GM12878 (cell line): ENCODE results near the gene DTX1. TPM values are rescaled to one million over a fixed set of nuclear protein-coding genes. Genes with fewer than 3 reads are reported as not detected.

Experiments
- ATAC-seq: fragments of 200-7000 bp; cut with Tn5 transposase; 3 replicates; pipeline ENCODE4 v1.9.1; 2020; ENCODE audit warnings: mild to moderate bottlenecking, moderate library complexity
- BruUV-seq: library from RNA; stranded (reverse); fragments of 400-500 nt; replicated peaks from 2 replicates; lab custom pipeline; 2021; lab: Mats Ljungman, UMichigan
- CTCF ChIA-PET: fragments of 300-600 bp; sonication (Branson Sonifier 250); formaldehyde crosslinking; extraction: SDS; loops from one replicate; lab custom pipeline; 2021; ENCODE audit warnings: inconsistent platforms; lab: Yijun Ruan, JAX
- POLR2A ChIA-PET: fragments of 350-600 bp; formaldehyde crosslinking; extraction: SDS; loops from one replicate; lab custom pipeline; 2021; ENCODE audit warnings: inconsistent platforms; lab: Charles Lee
- RAD21 ChIA-PET: fragments of 300-600 bp; sonication (Branson Sonifier 250); formaldehyde crosslinking; loops from one replicate; lab custom pipeline; 2023; ENCODE audit warnings: antibody characterized with exemption; ENCODE audit not compliant: unreplicated experiment; lab: Charles Lee
- SMC1A ChIA-PET: fragments of 300-600 bp; sonication (Branson Sonifier 250); formaldehyde crosslinking; loops from one replicate; lab custom pipeline; 2023; ENCODE audit not compliant: unreplicated experiment, uncharacterized antibody; lab: Charles Lee
- DNase-seq: peaks from one replicate; pipeline ENCODE4 v3.0.0-alpha.2; 2011; ENCODE audit warnings: low read depth, low spot score
- FAIRE-seq: peaks from 3 replicates; lab custom pipeline; 2011; peaks lifted over from hg19 to GRCh38; lab: Jason Lieb, UNC
- H2AFZ ChIP-seq: 2 replicates; pipeline ENCODE4 v1.6.0; 2011; ENCODE audit warnings: low read depth, low read length, control low read depth; ENCODE audit not compliant: control insufficient read depth
- H3K27ac ChIP-seq: 2 replicates; pipeline ENCODE4 v1.5.1; 2011; ENCODE audit warnings: control low read depth; ENCODE audit not compliant: control insufficient read depth, insufficient read depth
- H3K27me3 ChIP-seq, 2 experiments: replicated peaks in 1 of 2; 2 replicates each; pipeline versions ENCODE4 v1.6.0 to v1.6.1; 2011; ENCODE audit warnings: low read length in 1 of 2; ENCODE audit not compliant: control insufficient read depth in 2 of 2, insufficient read depth in 2 of 2
- H3K36me3 ChIP-seq, 2 experiments: 2 replicates each; pipeline ENCODE4 v1.5.1; 2011; ENCODE audit warnings: low read length in 1 of 2; ENCODE audit not compliant: control insufficient read depth in 2 of 2, insufficient read depth in 2 of 2
- H3K4me1 ChIP-seq: 2 replicates; pipeline ENCODE4 v1.6.1; 2011; ENCODE audit warnings: mild to moderate bottlenecking, low read length, moderate library complexity, mixed read lengths; ENCODE audit not compliant: control insufficient read depth, insufficient read depth
- H3K4me2 ChIP-seq: 2 replicates; pipeline ENCODE4 v1.6.0; 2011; ENCODE audit warnings: control low read depth; ENCODE audit not compliant: control insufficient read depth, insufficient read depth
- H3K4me3 ChIP-seq: fragments of 200-600 bp; sonication (generic); 2 replicates; pipeline ENCODE4 v1.5.1; 2016
- H3K79me2 ChIP-seq: 2 replicates; pipeline ENCODE4 v1.6.0; 2011; ENCODE audit warnings: low read length; ENCODE audit not compliant: control insufficient read depth, insufficient read depth
- H3K9ac ChIP-seq: 2 replicates; pipeline ENCODE4 v1.8.0; 2011; ENCODE audit warnings: low read length, control low read depth, mixed read lengths; ENCODE audit not compliant: control insufficient read depth, insufficient read depth
- H3K9me3 ChIP-seq: replicated peaks from 3 replicates; pipeline ENCODE4 v1.5.1; 2011; ENCODE audit warnings: mild to moderate bottlenecking, low read length; ENCODE audit not compliant: control insufficient read depth, insufficient read depth
- H4K20me1 ChIP-seq: 2 replicates; pipeline ENCODE4 v1.6.0; 2011; ENCODE audit not compliant: control insufficient read depth, insufficient read depth
- ATF3 ChIP-seq: IDR thresholded peaks from 2 replicates; pipeline ENCODE4 v1.6.1; 2011; ENCODE audit warnings: low read depth, mild to moderate bottlenecking, low read length, moderate library complexity, borderline replicate concordance; ENCODE audit errors: extremely low read depth
- CBFB ChIP-seq: IDR thresholded peaks from 2 replicates; pipeline ENCODE4 v1.6.1; 2016; ENCODE audit warnings: antibody characterized with exemption, low read depth
- CHD2 ChIP-seq: IDR thresholded peaks from 2 replicates; pipeline ENCODE4 v1.6.1; 2011; ENCODE audit warnings: low read depth, low read length, improper control_type of control experiment, borderline replicate concordance
- HDGF ChIP-seq: fragments of 450-650 bp; IDR thresholded peaks from 2 replicates; pipeline ENCODE4 v1.6.1; 2016; ENCODE audit warnings: antibody characterized with exemption
- IKZF1 ChIP-seq: fragments of 450-650 bp; conservative IDR thresholded peaks from 2 replicates; pipeline ENCODE4 v1.6.1; 2017; ENCODE audit warnings: antibody characterized with exemption, mild to moderate bottlenecking
- IKZF2 ChIP-seq, 2 experiments: fragments of 450-650 bp; IDR thresholded peaks; 2 replicates each; pipeline ENCODE4 v1.6.1; 2017; ENCODE audit warnings: mild to moderate bottlenecking in 2 of 2, moderate library complexity in 2 of 2
- NFYB ChIP-seq: IDR thresholded peaks from 2 replicates; pipeline ENCODE4 v1.6.1; 2011; ENCODE audit warnings: low read depth, mild to moderate bottlenecking, low read length, improper control_type of control experiment, moderate library complexity; ENCODE audit not compliant: insufficient read depth
- RAD51 ChIP-seq: fragments of 450-650 bp; IDR thresholded peaks from 2 replicates; pipeline ENCODE4 v1.6.1; 2016; ENCODE audit warnings: moderate library complexity, mild to moderate bottlenecking, inconsistent platforms
- RELA ChIP-seq: fragments of 450-650 bp; IDR thresholded peaks from 2 replicates; pipeline ENCODE4 v1.8.0; 2014; ENCODE audit warnings: borderline replicate concordance; ENCODE audit not compliant: partially characterized antibody
- RUNX3 ChIP-seq: IDR thresholded peaks from 2 replicates; pipeline ENCODE4 v1.6.1; 2012; ENCODE audit warnings: low read length, inconsistent platforms
- SMARCA5 ChIP-seq: fragments of 450-650 bp; IDR thresholded peaks from 2 replicates; pipeline ENCODE4 v1.6.1; 2017; ENCODE audit warnings: mild to moderate bottlenecking
- STAT1 ChIP-seq: fragments of 450-650 bp; conservative IDR thresholded peaks from 2 replicates; pipeline ENCODE4 v1.6.1; 2014; ENCODE audit warnings: antibody characterized with exemption, mild to moderate bottlenecking
- WGBS: methylation state at CpG from one replicate; pipeline ENCODE4 v1.1.6; 2016; ENCODE audit warnings: low lambda C conversion rate; ENCODE audit not compliant: insufficient replicate concordance, insufficient coverage; ENCODE audit errors: missing lambda C conversion rate; 5-methylcytosine and 5-hydroxymethylcytosine counted together
- in situ Hi-C: fragments of 300-500 bp; cut with MboI; formaldehyde crosslinking; loops from 9 replicates; pipeline ENCODE4 v1.14.3; 2018; ENCODE audit warnings: mixed read lengths
- intact Hi-C: fragments of 100-400 bp; cut with micrococcal nuclease; formaldehyde crosslinking; loops from one replicate; pipeline ENCODE4 v1.14.2; 2022; ENCODE audit not compliant: unreplicated experiment
- polyA plus RNA-seq, 11 experiments: library from polyadenylated mRNA; depleted of rRNA in 4 of 11; unstranded in 6 of 11; stranded (reverse) in 5 of 11; fragments of >200 nt; fragmentation: Nextera tagmentation in 4 of 11; fragmentation: Illumina TruSeq in 1 of 11; extraction: Ambion mirVana in 4 of 11; extraction: Trizol in 1 of 11; gene quantifications; 1 replicate in 1 of 11; 2 replicates in 10 of 11; pipeline versions ENCODE4 v1.2.1 to v1.2.3, GENCODE V29; 2011 to 2016; ENCODE audit warnings: inconsistent platforms in 2 of 11, missing spikeins in 2 of 11, low read depth in 1 of 11
- total RNA-seq, 4 experiments: library from RNA; depleted of rRNA in 3 of 4; stranded (reverse); fragments of >200 nt in 3 of 4; fragmentation: Illumina TruSeq in 1 of 4; extraction: Trizol in 1 of 4; gene quantifications; 2 replicates each; pipeline versions ENCODE4 v1.2.1 to v1.2.3, GENCODE V29; 2013 to 2021

DTX1 gene
- total and polyA plus RNA-seq, 10 of the 15 experiments (the other 5 are each of a cell fraction or from before 2014, with no cell fraction given), result 0.09 to 2.8 (median 0.66) TPM

- TF ChIP-seq RELA, result peak; percentile 10
- TF ChIP-seq CHD2, result 0 out of 2 replicates have a peak, but pooled peaks have one; percentile 16
- no peak for TF ChIP-seq NFYB
- TF ChIP-seq IKZF2 (IDR thresholded peaks at IDR 0.05), result peak; percentile 6 to 9; a peak in 1 of 4 replicates
- TF ChIP-seq RUNX3, result peak; percentile 63; the same call in 1 of the 2 replicates
- TF ChIP-seq HDGF, result peak; percentile 76
Measured at GRCh38 chr12:113062502-113063395, 6.2 kb downstream of the DTX1 start (continued).

- in situ Hi-C loops, result no loop called here
- CTCF ChIA-PET, result interaction anchor here (0.6 to 9.5 kb wide), 15 partner anchors 7 to 120 kb away, joined by 3 to 98 read pairs (median 7); no protein-coding TSS in a partner anchor
- ATAC-seq, result peak; percentile 6; the same call in 2 of the 3 replicates
- no peak overlapping the region for H3K4me3 ChIP-seq
- H3K9ac ChIP-seq, result 0 out of 2 replicates have a peak overlapping the region, but pooled peaks have one; percentile 44
- peaks cover 3% of the 10 kb centered on the region; the same call in 1 of the 2 replicates for H4K20me1 ChIP-seq
- 0 out of 2 replicates have a peak overlapping the region, but pooled peaks have one; percentile 18 for H3K27ac ChIP-seq
- peaks cover 11% of the 10 kb centered on the region for H3K79me2 ChIP-seq
- H3K4me2 ChIP-seq, result no peak overlapping the region
- H3K9me3 ChIP-seq, result no peaks in the 10 kb centered on the region
- TF ChIP-seq STAT1 (no peak), IKZF1 (no peak), CBFB (no peak), SMARCA5 (peak; percentile 73; the same call in 1 of the 2 replicates), RAD51 (no peak), ATF3 (no peak)
- TF ChIP-seq, all 136 proteins: peak for 1
- H3K27me3 ChIP-seq, result peaks cover 0 to 4% of the 10 kb centered on the region in 2 experiments; a peak in 1 of 4 replicates
- intact Hi-C loops, result no loop called here
- no peaks in the 10 kb centered on the region; a peak in 2 of 4 replicates for H3K36me3 ChIP-seq
- ChIA-PET SMC1A (interaction anchor here (1.0 to 17.0 kb wide), 13 partner anchors 9 to 163 kb away, joined by 3 to 416 read pairs (median 6); no protein-coding TSS in a partner anchor), RAD21 (interaction anchor here (1.0 to 9.1 kb wide), 10 partner anchors 9 to 160 kb away, joined by 3 to 84 read pairs (median 8); partner anchors contain the start of gene OAS1), POLR2A (interaction anchor here (1.1 to 4.9 kb wide), 6 partner anchors 10 to 111 kb away, joined by 4 to 46 read pairs (median 6); no protein-coding TSS in a partner anchor)
- WGBS, result 60% methylated on average over 8 of the region's 9 CpGs
- FAIRE-seq, result no peak
- H2AFZ ChIP-seq, result no peak overlapping the region
- no TSS peak for BruUV-seq
- DNase-seq, result no peak
- H3K4me1 ChIP-seq, result peaks cover 23% of the 10 kb centered on the region
Measured at GRCh38 chr12:113063396-113064350, 7.1 kb downstream of the DTX1 start.
